ENCODE data around the gene FAM174C.

The FAM174C gene

GRCh38 chr19:1262623-1263123 is 12.7 kb upstream of the FAM174C start (continued):
- TF ChIP-seq ZNF274 (IDR thresholded peaks at IDR 0.05; ENCODE audit: low read length): no peak
- TF ChIP-seq ZNF274 (tag by site-specific recombination; IDR thresholded peaks at IDR 0.05; ENCODE audit: borderline replicate concordance): no peak
- TF ChIP-seq ZNF560 (tag by site-specific recombination; IDR thresholded peaks at IDR 0.05; ENCODE audit: borderline replicate concordance): no peak
- peak; percentile 80 for TF ChIP-seq KLF8 (tag by site-specific recombination; IDR thresholded peaks at IDR 0.05)
- TF ChIP-seq ZNF670 (tag by site-specific recombination; IDR thresholded peaks at IDR 0.05; ENCODE audit: low read depth): no peak
- TF ChIP-seq ZNF23 (tag by site-specific recombination; IDR thresholded peaks at IDR 0.05; ENCODE audit: borderline replicate concordance): no peak
- TF ChIP-seq ZNF391 (tag by site-specific recombination; IDR thresholded peaks at IDR 0.05; ENCODE audit: borderline replicate concordance, low read depth): no peak
- no peak for TF ChIP-seq ZNF266 (tag by site-specific recombination; IDR thresholded peaks at IDR 0.05; ENCODE audit: low read depth)
- no peak for TF ChIP-seq ZNF561 (tag by site-specific recombination; IDR thresholded peaks at IDR 0.05; ENCODE audit: borderline replicate concordance)
- TF ChIP-seq PATZ1 (tag by site-specific recombination; IDR thresholded peaks at IDR 0.05): peak; percentile 29; the same call in 1 of the 2 replicates
- TF ChIP-seq ZNF792 (tag by site-specific recombination; IDR thresholded peaks at IDR 0.05): no peak
- TF ChIP-seq ZNF292 (tag by site-specific recombination; IDR thresholded peaks at IDR 0.05; ENCODE audit: borderline replicate concordance, low read depth): no peak
- no peak for TF ChIP-seq ZNF501 (tag by site-specific recombination; IDR thresholded peaks at IDR 0.05)
- TF ChIP-seq KLF7 (tag by site-specific recombination; IDR thresholded peaks at IDR 0.05; ENCODE audit: borderline replicate concordance): no peak
- no peak for TF ChIP-seq ZNF114 (tag by site-specific recombination; IDR thresholded peaks at IDR 0.05)
- no peak for TF ChIP-seq ZNF24 (tag by site-specific recombination; IDR thresholded peaks at IDR 0.05)
- no peak for TF ChIP-seq HOXA7 (CRISPR knock-in tag; IDR thresholded peaks at IDR 0.05; ENCODE audit: borderline replicate concordance)
- no peak for TF ChIP-seq GLIS1 (tag by site-specific recombination; IDR thresholded peaks at IDR 0.05)
- no peak for TF ChIP-seq ZNF426 (tag by site-specific recombination; IDR thresholded peaks at IDR 0.05)
- no peak for TF ChIP-seq ZFP37 (tag by site-specific recombination; IDR thresholded peaks at IDR 0.05)
- peak; percentile 99 for TF ChIP-seq ZFHX2 (tag by site-specific recombination; conservative IDR thresholded peaks at IDR 0.05)
- TF ChIP-seq ZNF529 (tag by site-specific recombination; IDR thresholded peaks at IDR 0.05; ENCODE audit: insufficient replicate concordance): no peak
- TF ChIP-seq ZNF626 (tag by site-specific recombination; IDR thresholded peaks at IDR 0.05): no peak
- no peak for TF ChIP-seq ZNF19 (tag by site-specific recombination; IDR thresholded peaks at IDR 0.05; ENCODE audit: low read depth)
- no peak for TF ChIP-seq ZNF513 (tag by site-specific recombination; IDR thresholded peaks at IDR 0.05)
- TF ChIP-seq ZNF785 (tag by site-specific recombination; IDR thresholded peaks at IDR 0.05): no peak
- TF ChIP-seq WT1 (tag by site-specific recombination; IDR thresholded peaks at IDR 0.05): 0 out of 2 replicates have a peak, but pooled peaks have one; percentile 16
- no peak for TF ChIP-seq TCF7L2 (IDR thresholded peaks at IDR 0.05; ENCODE audit: borderline replicate concordance, low read depth, low read length)
- TF ChIP-seq KLF1 (tag by site-specific recombination; IDR thresholded peaks at IDR 0.05): peak; percentile 99
- TF ChIP-seq ZNF658 (tag by site-specific recombination; IDR thresholded peaks at IDR 0.05): no peak
- TF ChIP-seq INSM2 (tag by site-specific recombination; IDR thresholded peaks at IDR 0.05): no peak
- no peak for TF ChIP-seq ZNF488 (tag by site-specific recombination; IDR thresholded peaks at IDR 0.05)
- no peak for TF ChIP-seq SALL2 (tag by site-specific recombination; IDR thresholded peaks at IDR 0.05; ENCODE audit: borderline replicate concordance)
- TF ChIP-seq ZFP3 (tag by site-specific recombination; IDR thresholded peaks at IDR 0.05; ENCODE audit: low read depth): no peak
- TF ChIP-seq ZNF214 (tag by site-specific recombination; IDR thresholded peaks at IDR 0.05; ENCODE audit: borderline replicate concordance): no peak
